ENCODE results near the gene ANKS1A.
A peak's percentile ranks its signal among the peaks of the same experiment; 100 is the strongest.

ANKS1A gene

GRCh38 chr6:35080016-35080680 is 191.1 kb downstream of the ANKS1A start:
- Histone ChIP-seq H3K9me2 (replicated peaks; ENCODE audit: low read depth, low read length) (no peaks in the 10 kb centered on the region), H3K4me1 (ENCODE audit: insufficient read depth, low read length, poor library complexity, severe bottlenecking) (peaks cover 16% of the 10 kb centered on the region), H3F3A (ENCODE audit: low read depth) (no peaks in the 10 kb centered on the region), H3K36me3 (ENCODE audit: insufficient read depth, low read length) (peaks cover 33% of the 10 kb centered on the region; the same call in 1 of the 2 replicates), H2AFZ (ENCODE audit: low read length) (no peak overlapping the region), H3K27me3 (ENCODE audit: insufficient read depth, low read length, poor library complexity, severe bottlenecking) (no peaks in the 10 kb centered on the region), H3K9me3 (ENCODE audit: insufficient read depth, low read depth, low read length) (no peaks in the 10 kb centered on the region), H3K9ac (ENCODE audit: low read depth, low read length, poor library complexity, severe bottlenecking) (no peak overlapping the region), H3K4me3 (ENCODE audit: low read length, poor library complexity, severe bottlenecking) (no peak overlapping the region), H3K4me2 (ENCODE audit: low read depth, low read length, poor library complexity, severe bottlenecking) (no peak overlapping the region), H3K79me2 (ENCODE audit: insufficient read depth, low read length) (no peaks in the 10 kb centered on the region), H4K20me1 (ENCODE audit: insufficient read depth, low read length, poor library complexity, severe bottlenecking) (no peaks in the 10 kb centered on the region)
- TF ChIP-seq EZH2phosphoT487 (IDR thresholded peaks at IDR 0.05; ENCODE audit: borderline replicate concordance) (no peak), CTCF (conservative IDR thresholded peaks at IDR 0.05; ENCODE audit: low read length) (no peak)

GRCh38 chr6:35080821-35081425 is 191.9 kb downstream of the ANKS1A start:
- H3K36me3 ChIP-seq (ENCODE audit: insufficient read depth, low read length): peaks cover 33% of the 10 kb centered on the region; the same call in 1 of the 2 replicates
- no peaks in the 10 kb centered on the region for H3K9me2 ChIP-seq (replicated peaks; ENCODE audit: low read depth, low read length)
- no peak overlapping the region for H2AFZ ChIP-seq (ENCODE audit: low read length)
- H3K9me3 ChIP-seq (ENCODE audit: insufficient read depth, low read depth, low read length): no peaks in the 10 kb centered on the region
- H3K4me3 ChIP-seq (ENCODE audit: low read length, poor library complexity, severe bottlenecking): no peak overlapping the region
- no peak overlapping the region for H3K9ac ChIP-seq (ENCODE audit: low read depth, low read length, poor library complexity, severe bottlenecking)
- no peaks in the 10 kb centered on the region for H4K20me1 ChIP-seq (ENCODE audit: insufficient read depth, low read length, poor library complexity, severe bottlenecking)
- H3K4me2 ChIP-seq (ENCODE audit: low read depth, low read length, poor library complexity, severe bottlenecking): peak overlapping the region; percentile 16
- no peaks in the 10 kb centered on the region for H3F3A ChIP-seq (ENCODE audit: low read depth)
- H3K79me2 ChIP-seq (ENCODE audit: insufficient read depth, low read length): no peaks in the 10 kb centered on the region
- peaks cover 20% of the 10 kb centered on the region for H3K4me1 ChIP-seq (ENCODE audit: insufficient read depth, low read length, poor library complexity, severe bottlenecking)
- no peaks in the 10 kb centered on the region for H3K27me3 ChIP-seq (ENCODE audit: insufficient read depth, low read length, poor library complexity, severe bottlenecking)
- TF ChIP-seq CTCF (conservative IDR thresholded peaks at IDR 0.05; ENCODE audit: low read length): no peak
- no peak for TF ChIP-seq EZH2phosphoT487 (IDR thresholded peaks at IDR 0.05; ENCODE audit: borderline replicate concordance)

DNA sequence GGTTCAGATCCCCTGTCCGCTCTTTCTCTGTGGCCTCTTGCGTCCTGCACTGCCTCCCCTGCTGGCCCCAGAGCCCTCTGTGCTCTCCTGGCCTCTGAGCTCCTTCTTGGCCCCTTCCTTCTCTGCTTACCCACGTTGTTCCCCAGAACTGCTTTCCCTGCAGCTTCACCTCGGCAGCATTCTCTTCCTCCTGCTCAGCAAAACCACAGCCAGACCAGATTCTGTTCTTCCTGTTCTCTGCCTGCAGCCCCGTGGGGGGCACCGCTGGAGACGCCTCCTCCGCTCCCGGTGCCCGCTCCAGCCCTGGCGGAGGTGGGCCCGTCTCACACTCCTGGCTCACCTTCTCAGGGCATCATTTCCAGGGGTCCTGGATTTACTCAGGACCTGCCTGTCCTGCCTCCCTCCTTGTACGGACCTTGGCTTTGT is 192.4 kb downstream of the ANKS1A start:
- Histone ChIP-seq H3K27me3 (ENCODE audit: insufficient read depth, low read length, poor library complexity, severe bottlenecking) (no peaks in the 10 kb centered on the region), H2AFZ (ENCODE audit: low read length) (no peak overlapping the region), H3K9me2 (replicated peaks; ENCODE audit: low read depth, low read length) (no peaks in the 10 kb centered on the region), H3K4me2 (ENCODE audit: low read depth, low read length, poor library complexity, severe bottlenecking) (peak overlapping the region; percentile 16), H3K79me2 (ENCODE audit: insufficient read depth, low read length) (no peaks in the 10 kb centered on the region), H3K4me3 (ENCODE audit: low read length, poor library complexity, severe bottlenecking) (no peak overlapping the region), H3K9me3 (ENCODE audit: insufficient read depth, low read depth, low read length) (no peaks in the 10 kb centered on the region), H3K36me3 (ENCODE audit: insufficient read depth, low read length) (peaks cover 33% of the 10 kb centered on the region; the same call in 1 of the 2 replicates), H3K9ac (ENCODE audit: low read depth, low read length, poor library complexity, severe bottlenecking) (no peak overlapping the region), H4K20me1 (ENCODE audit: insufficient read depth, low read length, poor library complexity, severe bottlenecking) (no peaks in the 10 kb centered on the region), H3F3A (ENCODE audit: low read depth) (no peaks in the 10 kb centered on the region), H3K4me1 (ENCODE audit: insufficient read depth, low read length, poor library complexity, severe bottlenecking) (peaks cover 20% of the 10 kb centered on the region)
- no peak for TF ChIP-seq EZH2phosphoT487 (IDR thresholded peaks at IDR 0.05; ENCODE audit: borderline replicate concordance)
- TF ChIP-seq CTCF (conservative IDR thresholded peaks at IDR 0.05; ENCODE audit: low read length): no peak

Data from Loucy (cell line).